Stimulated activated CD4-positive, alpha-beta T cell treated with anti-CD3 and anti-CD28 coated beads, Interleukin-12 subunit alpha, Interleukin-12 subunit beta, amount 100 ng/mL, for 48 hours (primary cell): ENCODE measurements around the gene ZNF140.
A peak's percentile ranks its signal among the peaks of the same experiment; 100 is the strongest.

Experiments
- DNase-seq, 3 donors: peaks; one replicate each; pipeline ENCODE4 v3.0.0-alpha.2; 2020; ENCODE audit warnings: low read depth in 2 of 3, low spot score in 1 of 3

ZNF140 gene

GRCh38 chr12:133130038-133130807 is 49.5 kb downstream of the ZNF140 start, which contains the start of the genes ZNF10 and ZNF891:
Gene ZNF10, plus strand, starts transcription at chr12:133130627. Its CDS starts 13,866 bp downstream, at chr12:133144493.
Gene ZNF891, minus strand, starts transcription at chr12:133130274. Its CDS starts 8,356 bp downstream, at chr12:133121918.
- peak; percentile 96 for DNase-seq

- DNase-seq = peak in 1 of 3 donors; percentile 8
Measured at GRCh38 chr12:133130808-133131128, 50.0 kb downstream of the ZNF140 start.

DNA sequence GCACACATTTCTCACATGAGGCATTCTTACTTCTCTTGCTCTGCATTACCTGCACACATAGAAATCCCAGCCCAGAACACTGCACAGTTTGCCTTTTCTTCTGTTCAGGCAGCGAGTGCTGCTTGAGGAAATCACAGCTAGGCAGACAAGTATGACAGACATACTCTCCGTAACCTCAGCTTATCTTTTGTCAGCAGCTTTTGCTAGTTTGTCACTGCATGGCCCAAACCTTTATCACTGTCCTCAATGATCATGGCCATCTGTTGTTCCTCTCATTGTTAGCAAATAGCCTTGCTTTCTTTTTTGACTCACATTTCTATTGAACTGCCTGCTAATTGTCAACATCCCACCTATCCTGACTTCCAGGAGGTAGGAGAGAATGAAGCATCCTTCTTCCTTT is 55.0 kb downstream of the ZNF140 start:
- no peak for DNase-seq

- no peak for DNase-seq
Measured at GRCh38 chr12:133145981-133146380, 65.3 kb downstream of the ZNF140 start.

DNA sequence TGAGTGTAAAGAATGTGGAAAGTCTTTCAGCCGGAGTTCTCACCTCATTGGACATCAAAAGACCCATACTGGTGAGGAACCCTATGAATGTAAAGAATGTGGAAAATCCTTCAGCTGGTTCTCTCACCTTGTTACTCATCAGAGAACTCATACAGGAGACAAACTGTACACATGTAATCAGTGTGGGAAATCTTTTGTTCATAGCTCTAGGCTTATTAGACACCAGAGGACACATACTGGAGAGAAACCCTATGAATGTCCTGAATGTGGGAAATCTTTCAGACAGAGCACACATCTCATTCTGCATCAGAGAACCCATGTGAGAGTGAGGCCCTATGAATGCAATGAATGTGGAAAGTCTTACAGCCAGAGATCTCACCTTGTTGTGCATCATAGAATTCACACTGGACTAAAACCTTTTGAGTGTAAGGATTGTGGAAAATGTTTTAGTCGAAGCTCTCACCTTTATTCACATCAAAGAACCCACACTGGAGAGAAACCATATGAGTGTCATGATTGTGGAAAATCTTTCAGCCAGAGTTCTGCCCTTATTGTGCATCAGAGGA is 75.5 kb downstream of the ZNF140 start:
- no peak for DNase-seq
